Colonic mucosa (tissue), 4 donors: ENCODE data around the gene TMEM178B. TPM values are rescaled to one million over a fixed set of nuclear protein-coding genes. Genes with fewer than 3 reads are reported as not detected.

ENCODE experiments used
- DNase-seq: peaks from one replicate; pipeline ENCODE4 v3.0.0-alpha.2; 2020
- H3K27ac ChIP-seq: fragments of 200-600 bp; one replicate; pipeline ENCODE4 v1.8.0; 2021
- H3K27me3 ChIP-seq: fragments of 200-600 bp; one replicate; pipeline ENCODE4 v1.8.0; 2021
- H3K36me3 ChIP-seq: fragments of 200-600 bp; one replicate; pipeline ENCODE4 v1.8.0; 2021
- H3K4me1 ChIP-seq: fragments of 200-600 bp; one replicate; pipeline ENCODE4 v1.8.0; 2021; ENCODE audit warnings: mild to moderate bottlenecking
- H3K4me3 ChIP-seq: fragments of 200-600 bp; one replicate; pipeline ENCODE4 v1.8.0; 2021
- H3K9ac ChIP-seq, 2 donors: one replicate each; pipeline ENCODE4 v1.7.0; 2013; ENCODE audit warnings: control low read depth in 2 of 2, low read depth in 2 of 2, low read length in 2 of 2
- H3K9me3 ChIP-seq: fragments of 200-600 bp; one replicate; pipeline ENCODE4 v1.8.0; 2021
- CTCF ChIP-seq: fragments of 200-600 bp; IDR thresholded peaks from one replicate; pipeline ENCODE4 v1.8.0; 2022; ENCODE audit warnings: antibody characterized with exemption, mild to moderate bottlenecking
- intact Hi-C: fragments of 100-400 bp; cut with DNase I; formaldehyde crosslinking; loops from one replicate; pipeline ENCODE4 v1.14.1; 2022
- total RNA-seq, 2 donors: library from RNA; stranded (reverse); fragmentation: NEBNext Ultra II Directional in 1 of 2; extraction: Animal tissue kit (Norgen Biotek cat#: 25700) in 1 of 2; gene quantifications; one replicate each; pipeline ENCODE4 v1.2.1, GENCODE V29; 2021
- donor health status: healthy.
- donor health status: DM: no; HTN: no; CAD: no.
- donor health status: DM: no; HTN: no; CAD: no.

The TMEM178B gene
- total RNA-seq, 2 donors from 2014 or later: 0.17 to 1.1 TPM

DNA sequence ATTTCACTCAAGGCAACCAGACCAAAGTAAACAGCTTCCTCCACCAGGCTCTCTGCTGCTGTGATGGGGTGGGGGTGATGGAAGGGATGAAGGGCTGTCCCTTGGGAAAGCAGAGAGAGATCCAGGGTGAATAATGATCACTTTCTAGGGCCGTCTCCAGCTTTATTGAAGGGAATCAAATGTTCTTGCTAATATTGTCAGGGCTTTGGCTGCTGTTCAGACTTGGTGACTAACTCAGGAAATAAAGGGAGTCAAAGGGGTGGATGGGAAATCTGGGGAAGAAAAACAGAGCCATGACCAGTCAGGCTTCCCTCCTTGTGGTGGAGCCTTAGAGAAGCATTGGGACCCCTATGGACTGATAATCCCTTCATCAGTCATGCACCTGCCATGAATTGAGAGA, 281.2 kb downstream of the TMEM178B start:
- intact Hi-C loops: no loop called here
- H3K36me3 ChIP-seq: no peaks in the 10 kb centered on the region
- DNase-seq: no peak
- H3K4me3 ChIP-seq: no peak overlapping the region
- no peak overlapping the region for H3K27ac ChIP-seq
- no peaks in the 10 kb centered on the region for H3K27me3 ChIP-seq
- no peaks in the 10 kb centered on the region for H3K9me3 ChIP-seq
- no peak for TF ChIP-seq CTCF
- no peaks in the 10 kb centered on the region for H3K4me1 ChIP-seq
- no peak overlapping the region for H3K9ac ChIP-seq

- DNase-seq: no peak
- intact Hi-C loops: no loop called here
- Histone ChIP-seq H3K4me1 (no peaks in the 10 kb centered on the region), H3K9me3 (no peaks in the 10 kb centered on the region), H3K27me3 (no peaks in the 10 kb centered on the region), H3K36me3 (no peaks in the 10 kb centered on the region), H3K9ac (no peak overlapping the region), H3K27ac (no peak overlapping the region), H3K4me3 (no peak overlapping the region)
- no peak for TF ChIP-seq CTCF
Observed at GRCh38 chr7:141356161-141356560, 282.3 kb downstream of the TMEM178B start.

DNA sequence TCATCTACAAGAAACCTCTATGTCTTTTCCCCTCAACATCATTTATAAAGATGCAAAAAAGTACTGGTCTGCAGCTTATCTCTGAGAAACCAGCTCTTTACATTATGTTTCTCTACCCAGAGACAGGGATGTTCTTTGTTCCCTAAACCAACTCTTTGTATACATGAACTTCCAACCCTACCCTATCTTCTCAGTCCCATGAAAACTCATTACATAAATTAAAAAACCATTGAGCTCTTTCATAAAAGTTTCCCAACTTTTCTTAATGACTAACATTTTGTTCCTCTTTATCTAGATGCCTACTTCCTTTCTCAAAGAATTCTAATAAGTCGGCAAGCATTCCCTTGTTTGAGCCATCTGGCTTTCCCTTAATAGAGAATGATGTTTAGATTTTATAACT, 284.5 kb downstream of the TMEM178B start:
- Histone ChIP-seq H3K9me3 (no peaks in the 10 kb centered on the region), H3K9ac (no peak overlapping the region), H3K27me3 (no peaks in the 10 kb centered on the region), H3K27ac (no peak overlapping the region), H3K4me3 (no peak overlapping the region), H3K36me3 (no peaks in the 10 kb centered on the region), H3K4me1 (no peaks in the 10 kb centered on the region)
- intact Hi-C loops: no loop called here
- no peak for TF ChIP-seq CTCF
- DNase-seq: no peak

GRCh38 chr7:141359262-141359661, 285.4 kb downstream of the TMEM178B start:
- no peak overlapping the region for H3K4me3 ChIP-seq
- no peak for DNase-seq
- H3K9me3 ChIP-seq: no peaks in the 10 kb centered on the region
- no peaks in the 10 kb centered on the region for H3K27me3 ChIP-seq
- H3K9ac ChIP-seq: no peak overlapping the region
- intact Hi-C loops: no loop called here
- no peaks in the 10 kb centered on the region for H3K4me1 ChIP-seq
- H3K27ac ChIP-seq: no peak overlapping the region
- no peaks in the 10 kb centered on the region for H3K36me3 ChIP-seq
- no peak for TF ChIP-seq CTCF

DNA sequence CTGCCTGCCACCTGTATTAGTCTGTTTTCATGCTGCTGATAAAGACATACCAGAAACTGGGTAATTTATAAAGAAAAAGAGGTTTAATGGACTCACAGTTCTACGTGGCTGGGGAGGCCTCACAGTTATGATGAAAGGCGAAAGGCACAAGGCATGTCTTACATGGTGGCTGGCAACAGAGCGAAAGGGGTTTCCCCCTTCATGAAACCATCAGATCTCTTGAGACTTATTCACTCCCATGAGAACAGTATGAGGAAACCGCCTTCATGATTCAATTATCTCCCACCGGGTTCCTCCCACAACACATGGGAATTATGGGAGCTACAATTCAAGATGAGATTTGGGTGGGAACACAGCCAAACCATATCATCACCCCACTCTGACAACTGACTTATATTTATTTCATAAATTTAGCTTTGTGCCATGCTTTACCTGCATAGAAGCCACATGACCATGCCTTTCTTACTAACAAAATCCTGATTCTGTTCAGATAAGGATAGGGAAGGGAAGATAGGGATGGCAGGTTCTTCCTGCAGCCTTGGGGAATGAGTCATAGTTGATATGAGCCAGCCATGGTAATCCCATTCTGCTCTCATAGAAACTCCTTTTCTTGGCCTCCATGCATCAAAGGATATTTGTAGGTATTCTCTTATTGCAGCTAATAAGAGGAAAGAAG, 286.0 kb downstream of the TMEM178B start:
- intact Hi-C loops: no loop called here
- no peak overlapping the region for H3K4me3 ChIP-seq
- H3K9me3 ChIP-seq: no peaks in the 10 kb centered on the region
- TF ChIP-seq CTCF: no peak
- no peaks in the 10 kb centered on the region for H3K4me1 ChIP-seq
- no peaks in the 10 kb centered on the region for H3K27me3 ChIP-seq
- H3K9ac ChIP-seq: no peak overlapping the region
- H3K27ac ChIP-seq: no peak overlapping the region
- no peak for DNase-seq
- H3K36me3 ChIP-seq: no peaks in the 10 kb centered on the region
